ENCODE measurements around the gene NRARP. TPM values are rescaled to one million over a fixed set of nuclear protein-coding genes. Genes with fewer than 3 reads are reported as not detected.

The NRARP gene
- total RNA-seq, 4 donors from 2014 or later = 4.6 to 12.3 (median 7.2) TPM

DNA sequence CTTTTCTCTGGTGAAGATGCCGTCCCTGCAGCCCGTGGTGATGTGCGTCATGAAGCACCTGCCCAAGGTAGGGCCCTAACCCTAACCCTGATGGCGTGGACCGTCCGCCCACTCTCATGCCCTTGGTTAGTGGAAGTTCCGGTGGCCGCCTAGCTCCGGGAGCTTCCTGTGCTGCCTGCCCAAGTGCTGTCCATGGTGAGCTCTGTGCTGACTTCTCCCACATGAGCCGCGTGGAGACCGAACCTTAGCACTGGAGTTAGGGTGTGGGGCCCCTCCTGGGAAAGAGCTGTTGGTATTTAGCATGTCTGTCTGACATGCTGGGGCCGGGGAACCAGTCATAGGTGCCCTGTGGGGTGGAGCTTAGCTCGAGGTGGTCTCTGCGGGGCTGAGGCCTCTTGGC lies 45.7 kb downstream of the NRARP start:
- TF ChIP-seq, protein P1, sequence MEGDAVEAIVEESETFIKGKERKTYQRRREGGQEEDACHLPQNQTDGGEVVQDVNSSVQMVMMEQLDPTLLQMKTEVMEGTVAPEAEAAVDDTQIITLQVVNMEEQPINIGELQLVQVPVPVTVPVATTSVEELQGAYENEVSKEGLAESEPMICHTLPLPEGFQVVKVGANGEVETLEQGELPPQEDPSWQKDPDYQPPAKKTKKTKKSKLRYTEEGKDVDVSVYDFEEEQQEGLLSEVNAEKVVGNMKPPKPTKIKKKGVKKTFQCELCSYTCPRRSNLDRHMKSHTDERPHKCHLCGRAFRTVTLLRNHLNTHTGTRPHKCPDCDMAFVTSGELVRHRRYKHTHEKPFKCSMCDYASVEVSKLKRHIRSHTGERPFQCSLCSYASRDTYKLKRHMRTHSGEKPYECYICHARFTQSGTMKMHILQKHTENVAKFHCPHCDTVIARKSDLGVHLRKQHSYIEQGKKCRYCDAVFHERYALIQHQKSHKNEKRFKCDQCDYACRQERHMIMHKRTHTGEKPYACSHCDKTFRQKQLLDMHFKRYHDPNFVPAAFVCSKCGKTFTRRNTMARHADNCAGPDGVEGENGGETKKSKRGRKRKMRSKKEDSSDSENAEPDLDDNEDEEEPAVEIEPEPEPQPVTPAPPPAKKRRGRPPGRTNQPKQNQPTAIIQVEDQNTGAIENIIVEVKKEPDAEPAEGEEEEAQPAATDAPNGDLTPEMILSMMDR (IDR thresholded peaks at IDR 0.05) = no peak
- ATAC-seq (ENCODE audit: low FRiP score) (no peak), DNase-seq (ENCODE audit: low spot score) (no peak)

DNA sequence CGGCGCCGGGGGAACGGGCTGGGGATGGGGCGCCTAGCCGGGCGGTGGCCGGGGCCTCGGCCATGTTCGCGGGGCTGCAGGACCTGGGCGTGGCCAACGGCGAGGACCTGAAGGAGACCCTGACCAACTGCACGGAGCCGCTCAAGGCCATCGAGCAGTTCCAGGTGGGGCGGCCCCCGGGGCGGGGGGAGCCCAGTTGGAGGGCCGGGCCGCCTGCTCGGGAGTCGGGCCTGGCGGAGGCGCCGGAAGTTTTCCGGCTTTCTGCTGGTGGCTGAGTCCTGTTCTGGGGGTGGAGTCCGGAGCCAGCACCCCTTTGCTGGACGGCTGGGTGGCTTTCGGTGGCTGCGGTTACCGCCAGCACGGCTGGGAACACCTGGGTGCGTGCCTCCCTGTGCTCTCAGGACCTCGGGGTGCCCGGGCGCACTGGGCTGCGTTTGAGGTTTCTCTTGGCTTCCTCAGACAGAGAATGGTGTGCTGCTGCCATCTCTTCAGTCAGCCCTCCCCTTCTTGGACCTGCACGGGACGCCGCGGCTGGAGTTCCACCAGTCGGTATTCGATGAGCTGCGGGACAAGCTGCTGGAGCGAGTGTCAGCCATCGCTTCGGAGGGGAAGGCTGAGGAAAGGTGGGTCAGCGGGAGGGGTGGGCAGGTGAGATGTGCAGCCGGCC lies 46.5 kb downstream of the NRARP start:
- TF ChIP-seq, protein P1 (IDR thresholded peaks at IDR 0.05) = no peak
- DNase-seq (ENCODE audit: low spot score) (no peak), ATAC-seq (ENCODE audit: low FRiP score) (peak; percentile 49)

DNA sequence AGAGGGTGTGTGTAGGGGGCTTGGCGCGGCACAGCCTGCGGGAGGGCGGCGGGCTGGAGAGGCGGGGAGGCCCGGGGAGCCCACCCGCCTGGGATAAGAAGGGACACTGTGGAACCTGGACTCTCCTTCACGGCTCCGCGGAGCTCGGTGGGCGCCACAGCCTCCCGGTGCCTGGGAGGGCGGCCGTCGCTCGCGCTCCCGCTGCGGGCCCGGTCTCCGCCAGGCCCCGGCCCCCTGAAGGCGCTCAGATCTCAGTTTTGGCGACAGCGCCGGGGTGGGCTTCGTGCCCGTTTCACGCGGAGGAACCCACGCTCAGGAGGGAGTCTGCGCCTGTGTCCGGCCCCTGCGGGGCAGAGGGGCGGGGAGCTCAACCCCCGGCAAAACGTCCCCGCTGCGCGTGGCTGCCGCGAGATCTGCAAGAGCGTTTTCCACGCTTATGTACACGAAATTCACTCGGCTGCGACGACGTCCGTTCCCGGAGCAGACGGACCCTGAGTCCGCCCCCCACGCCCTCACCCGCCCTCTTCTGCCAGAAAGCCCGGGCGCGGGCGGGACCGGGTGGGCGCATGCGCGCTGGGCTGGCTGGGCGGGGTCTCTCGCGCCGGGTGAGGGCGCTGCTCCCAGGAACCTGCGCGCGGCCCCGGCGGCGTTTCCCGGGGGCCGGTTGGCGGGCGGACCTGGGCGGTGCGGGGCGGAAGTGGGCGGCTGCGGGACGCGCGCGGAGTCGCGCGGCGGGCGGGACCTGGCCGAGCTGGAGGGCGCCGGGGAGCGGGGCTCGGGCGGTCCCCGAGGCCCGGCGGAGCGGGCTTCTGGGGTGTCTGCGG lies 47.2 kb downstream of the NRARP start, which contains the start of gene NELFB:
NELFB (plus strand) TSS at position 704 of the 824 bp plus-strand sequence.
- TF ChIP-seq, protein P1 (IDR thresholded peaks at IDR 0.05) = no peak
- ATAC-seq (ENCODE audit: low FRiP score) (peak; percentile 93), DNase-seq (ENCODE audit: low spot score) (peak; percentile 72)

DNA sequence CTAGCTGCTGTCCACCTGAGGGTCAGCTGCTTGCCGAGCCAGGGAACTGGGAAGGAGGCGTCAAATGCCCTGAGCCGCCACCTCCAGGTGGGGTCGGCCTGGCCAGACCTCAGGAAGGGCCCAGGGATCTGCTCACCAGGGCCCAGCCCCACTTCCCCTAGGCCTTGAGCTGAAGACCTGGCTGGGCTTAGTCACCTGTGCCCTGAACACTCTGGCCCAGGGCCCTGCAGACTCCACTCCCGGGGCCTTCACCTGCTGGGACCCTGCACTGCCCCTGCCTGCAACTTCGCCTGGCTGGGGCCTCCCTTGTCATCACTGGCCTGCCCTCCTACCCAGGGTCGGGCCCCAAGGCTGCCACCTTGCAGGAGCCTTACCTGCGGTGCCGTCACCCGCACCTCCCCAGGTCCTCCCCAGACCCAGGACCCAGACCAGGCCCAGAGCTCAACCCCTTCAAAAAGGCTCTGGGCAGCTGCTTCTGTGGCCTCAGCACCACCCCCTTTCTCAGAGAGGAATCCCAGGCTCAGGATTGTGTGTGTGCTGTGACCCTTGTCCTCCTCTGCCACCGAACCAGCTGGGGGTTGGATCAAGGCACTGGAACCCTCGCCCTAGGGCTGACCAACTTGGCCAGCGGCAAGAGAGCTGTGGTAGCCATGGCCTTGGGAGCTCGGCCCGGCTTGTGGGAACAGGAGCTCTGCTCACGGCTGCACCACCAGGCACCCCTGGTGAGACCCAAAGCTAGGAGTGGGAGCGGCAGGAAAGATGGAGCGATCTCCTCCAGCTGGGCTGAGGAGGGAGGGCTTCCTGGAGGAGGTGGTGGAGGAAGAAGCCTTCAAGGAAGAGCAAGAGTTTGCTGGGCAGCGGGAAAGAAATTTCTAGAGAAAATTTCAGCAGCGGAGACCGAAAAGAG lies 48.1 kb downstream of the NRARP start:
- no peak for ATAC-seq (ENCODE audit: low FRiP score)
- DNase-seq (ENCODE audit: low spot score) = no peak
- TF ChIP-seq, protein P1 (IDR thresholded peaks at IDR 0.05) = no peak

DNA sequence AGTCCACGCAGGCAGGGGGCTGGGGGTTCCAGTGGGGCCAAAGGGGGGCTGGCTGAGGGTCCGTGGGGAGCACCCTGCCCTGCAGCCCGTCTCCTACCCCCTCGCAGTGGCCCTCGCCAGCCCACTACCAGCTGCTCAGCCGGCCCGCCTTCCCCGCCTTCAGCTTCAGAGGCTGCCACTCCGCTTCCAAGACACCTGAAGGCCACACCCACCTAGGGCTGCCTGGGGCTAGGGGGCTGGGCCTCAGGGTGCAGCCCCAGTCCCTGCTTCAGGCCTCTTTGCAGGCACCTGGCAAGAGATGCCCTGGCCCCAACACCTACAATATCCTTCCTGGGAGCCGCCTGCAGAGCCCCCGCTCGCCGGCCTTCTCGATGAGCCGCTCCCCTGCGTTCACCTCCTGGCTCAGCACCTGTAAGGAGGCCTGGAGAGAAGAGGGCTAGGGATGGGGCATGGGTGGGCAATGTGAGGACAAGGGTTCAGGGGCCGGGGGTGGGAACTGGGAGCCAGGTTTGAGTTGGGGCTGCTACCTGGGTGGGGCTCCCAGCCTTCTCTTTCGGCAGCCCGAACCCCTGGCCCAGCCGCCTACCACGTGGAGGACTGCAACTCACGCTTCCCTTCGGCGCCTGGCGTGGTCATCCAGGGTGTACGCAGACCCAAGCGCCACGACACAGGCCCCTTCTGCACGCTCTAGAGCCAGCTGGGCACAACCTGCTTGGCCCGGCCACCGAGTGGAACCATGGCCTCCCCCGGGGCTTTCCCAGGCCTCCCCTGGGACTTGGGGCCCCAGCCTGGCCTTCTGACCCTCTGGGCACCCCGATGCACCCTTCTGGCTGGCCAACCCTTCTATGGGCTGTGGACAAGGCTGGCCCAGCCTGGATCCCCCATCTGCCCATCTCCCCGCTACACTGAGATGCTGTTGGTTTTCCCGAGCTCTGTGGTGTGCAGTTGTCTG lies 49.2 kb downstream of the NRARP start:
- TF ChIP-seq, protein P1 (IDR thresholded peaks at IDR 0.05) = no peak
- ATAC-seq (ENCODE audit: low FRiP score) (no peak), DNase-seq (ENCODE audit: low spot score) (no peak)

Data from omental fat pad (tissue), 4 donors.